Immature natural killer cell (primary cell): Measurements from ENCODE around the gene PAK6. TPM values are rescaled to one million over a fixed set of nuclear protein-coding genes. Genes with fewer than 3 reads are reported as not detected.

Experiments used
- DNase-seq, 3 donors: peaks; one replicate each; pipeline ENCODE4 v3.0.0; 2022; ENCODE audit warnings: mixed read lengths in 1 of 3
- H3K27ac Mint-ChIP-seq, 6 donors: one replicate each; pipeline ENCODE4 v1.8.0; 2020; ENCODE audit warnings: mixed read lengths in 6 of 6, mild to moderate bottlenecking in 5 of 6, inconsistent platforms in 4 of 6, moderate library complexity in 3 of 6
- H3K27me3 Mint-ChIP-seq, 3 donors: one replicate each; pipeline ENCODE4 v1.8.0; 2020 to 2021; ENCODE audit warnings: low read depth in 3 of 3, mild to moderate bottlenecking in 3 of 3, mixed read lengths in 3 of 3, moderate library complexity in 3 of 3, inconsistent platforms in 1 of 3
- H3K36me3 Mint-ChIP-seq, 3 donors: one replicate each; pipeline ENCODE4 v1.8.0; 2020; ENCODE audit warnings: mixed read lengths in 3 of 3, inconsistent platforms in 2 of 3, mild to moderate bottlenecking in 2 of 3
- H3K4me1 Mint-ChIP-seq, 2 donors: one replicate each; pipeline ENCODE4 v1.8.0; 2020; ENCODE audit warnings: inconsistent platforms in 2 of 2, mild to moderate bottlenecking in 2 of 2, mixed read lengths in 2 of 2, moderate library complexity in 1 of 2
- H3K4me3 Mint-ChIP-seq, 5 donors: one replicate each; pipeline ENCODE4 v1.8.0; 2020; ENCODE audit warnings: mild to moderate bottlenecking in 5 of 5, mixed read lengths in 5 of 5, inconsistent platforms in 3 of 5, moderate library complexity in 3 of 5
- H3K9me3 Mint-ChIP-seq, 6 donors: one replicate each; pipeline ENCODE4 v1.8.0; 2020; ENCODE audit warnings: mild to moderate bottlenecking in 6 of 6, mixed read lengths in 6 of 6, inconsistent platforms in 4 of 6, moderate library complexity in 3 of 6
- polyA plus RNA-seq, 3 donors: library from polyadenylated mRNA; unstranded; fragments of 300-500 nt; fragmentation: Illumina TruSeq; gene quantifications; one replicate each; pipeline ENCODE4 v1.2.3, GENCODE V29; 2021

Gene PAK6
- polyA plus RNA-seq, 3 donors from 2014 or later: 2.0 to 8.3 (median 3.6) TPM

GRCh38 chr15:40245666-40246450 is 7.0 kb downstream of the PAK6 start:
- DNase-seq: no peak
- Mint-ChIP-seq H3K36me3 (no peaks in the 10 kb centered on the region), H3K4me3 (no peak overlapping the region), H3K27me3 (peaks cover 3 to 4% (median 3%) of the 10 kb centered on the region in 3 donors), H3K4me1 (no peaks in the 10 kb centered on the region), H3K27ac (no peak overlapping the region), H3K9me3 (no peaks in the 10 kb centered on the region)

- H3K4me1 Mint-ChIP-seq: peaks cover 0 to 3% of the 10 kb centered on the region in 2 donors
- H3K4me3 Mint-ChIP-seq: no peak overlapping the region
- no peak for DNase-seq
- H3K27me3 Mint-ChIP-seq: peaks cover 3 to 6% (median 4%) of the 10 kb centered on the region in 3 donors
- H3K9me3 Mint-ChIP-seq: no peaks in the 10 kb centered on the region
- no peaks in the 10 kb centered on the region for H3K36me3 Mint-ChIP-seq
- no peak overlapping the region for H3K27ac Mint-ChIP-seq
These were observed 7.8 kb downstream of the PAK6 start for GRCh38 chr15:40246496-40247280.

GRCh38 chr15:40247406-40247971 is 8.6 kb downstream of the PAK6 start:
- peaks cover 2 to 6% (median 3%) of the 10 kb centered on the region in 3 donors for H3K27me3 Mint-ChIP-seq
- H3K4me1 Mint-ChIP-seq: peaks cover 0 to 3% of the 10 kb centered on the region in 2 donors
- no peaks in the 10 kb centered on the region for H3K36me3 Mint-ChIP-seq
- no peaks in the 10 kb centered on the region for H3K9me3 Mint-ChIP-seq
- no peak overlapping the region for H3K4me3 Mint-ChIP-seq
- H3K27ac Mint-ChIP-seq: no peak overlapping the region
- DNase-seq: no peak

- no peak overlapping the region for H3K27ac Mint-ChIP-seq
- no peak for DNase-seq
- H3K36me3 Mint-ChIP-seq: no peaks in the 10 kb centered on the region
- no peak overlapping the region for H3K4me3 Mint-ChIP-seq
- peaks cover 3 to 9% (median 4%) of the 10 kb centered on the region in 3 donors for H3K27me3 Mint-ChIP-seq
- H3K4me1 Mint-ChIP-seq: peaks cover 3 to 7% of the 10 kb centered on the region in 2 donors
- H3K9me3 Mint-ChIP-seq: no peaks in the 10 kb centered on the region
These were observed 9.3 kb downstream of the PAK6 start for GRCh38 chr15:40248006-40248783.

- peaks cover 3 to 16% (median 6%) of the 10 kb centered on the region in 3 donors for H3K27me3 Mint-ChIP-seq
- H3K4me3 Mint-ChIP-seq: peak overlapping the region in 1 of 5 donors; percentile 38
- no peak overlapping the region for H3K27ac Mint-ChIP-seq
- H3K36me3 Mint-ChIP-seq: no peaks in the 10 kb centered on the region
- no peak for DNase-seq
- peaks cover 14 to 15% of the 10 kb centered on the region in 2 donors for H3K4me1 Mint-ChIP-seq
- no peaks in the 10 kb centered on the region for H3K9me3 Mint-ChIP-seq
These were observed 10.8 kb downstream of the PAK6 start for GRCh38 chr15:40249477-40250303.

GRCh38 chr15:40250304-40250656 is 11.4 kb downstream of the PAK6 start:
- Mint-ChIP-seq H3K27me3 (peaks cover 3 to 16% (median 6%) of the 10 kb centered on the region in 3 donors), H3K36me3 (no peaks in the 10 kb centered on the region), H3K4me3 (peak overlapping the region in 1 of 5 donors; percentile 38), H3K4me1 (peaks cover 14 to 15% of the 10 kb centered on the region in 2 donors), H3K9me3 (no peaks in the 10 kb centered on the region), H3K27ac (no peak overlapping the region)
- DNase-seq: no peak

DNA sequence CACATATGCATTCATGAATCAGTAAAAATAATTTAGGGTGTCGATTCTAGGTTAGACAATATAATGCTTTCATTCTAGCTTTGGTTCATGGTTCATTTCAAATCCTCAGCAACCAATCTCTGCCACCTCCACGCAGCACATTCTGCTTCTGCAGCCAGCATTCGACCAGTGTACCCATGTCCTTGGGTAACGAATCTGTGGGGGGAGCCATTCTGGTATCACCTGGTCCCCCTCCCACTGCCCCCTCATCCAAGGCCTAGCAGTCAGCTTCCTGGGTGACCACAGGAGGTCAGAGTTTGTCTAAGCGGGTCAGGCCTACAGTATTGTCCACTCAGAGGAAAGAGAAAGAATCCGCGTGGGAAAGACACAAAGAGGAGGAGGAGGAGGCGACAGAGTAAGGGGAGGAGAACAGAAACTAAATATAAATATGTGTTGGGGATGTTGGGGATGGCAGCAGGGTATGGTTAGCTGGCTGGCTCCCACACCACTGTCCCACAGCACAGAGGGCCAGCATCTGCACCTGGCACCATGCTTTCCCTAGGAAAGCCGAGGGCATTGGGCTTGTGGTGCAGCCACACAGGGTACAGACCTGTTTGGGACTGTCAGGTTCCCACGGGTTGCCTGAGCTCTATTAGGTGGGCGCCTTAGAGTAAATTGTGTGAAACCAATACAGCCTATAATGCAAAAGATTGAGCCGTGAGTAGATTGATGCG is 12.1 kb downstream of the PAK6 start:
- H3K4me1 Mint-ChIP-seq: peaks cover 15 to 18% of the 10 kb centered on the region in 2 donors
- peak overlapping the region; percentile 46 to 67 (median 60) for H3K4me3 Mint-ChIP-seq
- peaks cover 0 to 14% (median 6%) of the 10 kb centered on the region in 3 donors for H3K27me3 Mint-ChIP-seq
- H3K27ac Mint-ChIP-seq: peak overlapping the region in 1 of 6 donors; percentile 8
- no peak for DNase-seq
- H3K9me3 Mint-ChIP-seq: no peaks in the 10 kb centered on the region
- H3K36me3 Mint-ChIP-seq: no peaks in the 10 kb centered on the region

DNA sequence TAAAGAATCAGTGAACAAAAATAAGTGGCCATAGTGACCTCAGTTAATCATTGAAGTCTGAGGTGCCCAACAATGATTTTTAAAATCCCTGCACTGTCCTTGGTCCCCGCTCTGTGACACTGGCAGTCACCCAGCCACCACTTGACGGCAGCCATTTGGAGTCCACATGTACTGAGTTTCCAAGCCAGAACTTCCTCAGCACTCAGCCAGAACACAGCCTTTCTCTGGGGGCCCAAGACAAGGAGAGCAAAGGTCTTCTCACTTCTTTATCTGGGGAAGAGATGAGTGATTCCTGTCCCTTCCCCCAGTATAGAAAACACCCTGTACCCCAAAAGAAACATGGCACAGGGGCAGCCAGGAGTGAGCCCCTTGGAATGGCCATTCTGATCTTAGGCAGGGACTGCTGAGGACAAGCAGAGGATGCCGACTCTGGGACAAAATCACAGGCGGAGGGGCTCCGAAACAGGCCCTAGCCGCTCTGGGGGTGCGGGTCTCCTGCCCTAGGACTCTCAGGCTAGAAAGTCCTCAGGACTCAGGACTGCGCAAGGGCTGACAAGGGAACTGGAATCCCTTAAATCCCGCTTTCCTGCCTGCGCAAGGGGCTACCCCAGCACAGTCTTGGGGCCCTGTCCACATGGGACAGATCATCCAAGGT is 12.8 kb downstream of the PAK6 start:
- Mint-ChIP-seq H3K4me3 (peak overlapping the region; percentile 46 to 67 (median 60)), H3K4me1 (peaks cover 15 to 23% of the 10 kb centered on the region in 2 donors), H3K27ac (no peak overlapping the region), H3K9me3 (no peaks in the 10 kb centered on the region), H3K36me3 (no peaks in the 10 kb centered on the region), H3K27me3 (peaks cover 0 to 12% (median 6%) of the 10 kb centered on the region in 3 donors)
- no peak for DNase-seq

GRCh38 chr15:40252141-40252437 is 13.2 kb downstream of the PAK6 start:
- DNase-seq: no peak
- no peak overlapping the region for H3K27ac Mint-ChIP-seq
- H3K4me3 Mint-ChIP-seq: peak overlapping the region; percentile 46 to 67 (median 60)
- peaks cover 0 to 12% (median 4%) of the 10 kb centered on the region in 3 donors for H3K27me3 Mint-ChIP-seq
- H3K36me3 Mint-ChIP-seq: no peaks in the 10 kb centered on the region
- no peaks in the 10 kb centered on the region for H3K9me3 Mint-ChIP-seq
- peaks cover 15 to 28% of the 10 kb centered on the region in 2 donors for H3K4me1 Mint-ChIP-seq

DNA sequence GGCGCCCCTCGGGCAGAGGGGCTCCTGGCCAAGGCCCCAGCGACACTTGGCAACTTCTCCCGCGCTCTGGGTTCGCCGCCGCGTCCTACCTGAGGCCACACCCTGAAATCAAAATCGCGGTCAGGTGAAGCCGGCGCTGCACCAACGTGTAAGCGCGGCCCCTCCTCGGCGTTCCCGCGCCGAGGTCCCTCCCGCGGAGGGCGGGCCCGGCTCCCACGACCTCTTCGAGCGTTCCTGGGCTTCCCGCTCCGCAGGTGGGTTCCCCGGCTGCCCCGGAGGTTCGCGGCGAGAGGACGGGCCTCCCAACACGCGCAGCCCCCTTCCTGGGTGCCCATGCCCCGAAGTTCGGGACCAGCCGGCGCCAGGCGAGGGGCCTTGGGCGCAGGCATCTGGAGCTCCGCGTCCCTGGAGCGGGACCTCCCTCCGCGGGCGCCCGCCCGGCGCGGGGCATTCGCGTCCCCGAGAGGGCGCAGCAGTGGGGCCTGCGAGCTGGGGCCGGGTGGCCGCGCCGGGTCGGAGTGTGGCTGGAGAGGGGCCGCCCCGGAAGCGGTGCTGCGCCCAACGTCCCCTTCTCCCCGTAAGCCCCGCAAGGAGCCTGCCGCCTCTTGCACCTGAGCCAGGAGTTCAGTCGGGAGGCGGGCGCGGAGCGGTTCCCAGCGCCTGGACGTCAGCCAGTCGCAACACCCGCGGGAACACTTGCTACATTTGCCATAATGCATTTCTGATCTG is 13.7 kb downstream of the PAK6 start:
- peak in 2 of 3 donors; percentile 18 to 34 for DNase-seq
- Mint-ChIP-seq H3K4me3 (peak overlapping the region; percentile 81 to 91 (median 87)), H3K27me3 (peaks cover 0 to 12% (median 4%) of the 10 kb centered on the region in 3 donors), H3K4me1 (peaks cover 15 to 32% of the 10 kb centered on the region in 2 donors), H3K27ac (peak overlapping the region; percentile 31 to 85 (median 74)), H3K9me3 (no peaks in the 10 kb centered on the region), H3K36me3 (no peaks in the 10 kb centered on the region)

DNA sequence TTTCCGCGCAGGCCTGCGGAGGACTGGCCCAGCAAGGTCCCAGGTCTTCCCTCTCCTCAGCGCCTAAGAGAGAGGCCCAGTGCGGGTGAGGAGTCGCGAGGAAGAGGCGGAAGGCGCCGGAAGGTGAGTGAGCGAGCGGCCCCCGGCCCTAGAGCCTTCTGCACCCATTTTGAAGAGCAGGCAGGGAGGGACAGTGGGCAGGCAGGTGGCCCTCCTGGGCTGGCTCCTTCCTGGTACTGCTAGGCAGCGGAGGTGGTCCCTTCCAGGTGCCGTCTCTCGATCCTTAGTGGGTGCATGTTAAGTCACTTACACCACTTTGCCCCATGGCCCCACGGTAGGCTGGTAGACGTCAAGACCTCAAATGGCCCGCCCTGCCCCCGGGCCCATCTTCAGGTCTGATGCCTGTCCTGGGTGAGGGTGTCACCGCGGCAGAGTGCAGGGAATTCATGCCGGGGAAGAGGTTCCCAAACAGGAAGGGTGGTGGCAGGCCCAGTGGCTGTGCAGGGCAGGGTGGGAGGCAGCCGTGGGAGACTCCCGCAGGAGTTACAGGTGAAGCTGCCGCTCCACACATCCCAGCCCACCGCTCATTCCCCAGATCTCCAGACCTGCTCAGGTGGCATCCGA is 14.4 kb downstream of the PAK6 start:
- Mint-ChIP-seq H3K9me3 (no peaks in the 10 kb centered on the region), H3K4me3 (peak overlapping the region; percentile 82 to 91 (median 87)), H3K4me1 (peaks cover 15 to 33% of the 10 kb centered on the region in 2 donors), H3K27ac (peak overlapping the region; percentile 31 to 85 (median 74)), H3K27me3 (peaks cover 0 to 12% (median 4%) of the 10 kb centered on the region in 3 donors), H3K36me3 (no peaks in the 10 kb centered on the region)
- DNase-seq: peak in 1 of 3 donors; percentile 7
